Measurements from ENCODE around the gene ABCC4.

The ABCC4 gene

GRCh38 chr13:95247852-95248251 lies 53.4 kb downstream of the ABCC4 start:
- FAIRE-seq: no peak
- no peak for DNase-seq (ENCODE audit: insufficient read length, low spot score)
- TF ChIP-seq, protein P1, sequence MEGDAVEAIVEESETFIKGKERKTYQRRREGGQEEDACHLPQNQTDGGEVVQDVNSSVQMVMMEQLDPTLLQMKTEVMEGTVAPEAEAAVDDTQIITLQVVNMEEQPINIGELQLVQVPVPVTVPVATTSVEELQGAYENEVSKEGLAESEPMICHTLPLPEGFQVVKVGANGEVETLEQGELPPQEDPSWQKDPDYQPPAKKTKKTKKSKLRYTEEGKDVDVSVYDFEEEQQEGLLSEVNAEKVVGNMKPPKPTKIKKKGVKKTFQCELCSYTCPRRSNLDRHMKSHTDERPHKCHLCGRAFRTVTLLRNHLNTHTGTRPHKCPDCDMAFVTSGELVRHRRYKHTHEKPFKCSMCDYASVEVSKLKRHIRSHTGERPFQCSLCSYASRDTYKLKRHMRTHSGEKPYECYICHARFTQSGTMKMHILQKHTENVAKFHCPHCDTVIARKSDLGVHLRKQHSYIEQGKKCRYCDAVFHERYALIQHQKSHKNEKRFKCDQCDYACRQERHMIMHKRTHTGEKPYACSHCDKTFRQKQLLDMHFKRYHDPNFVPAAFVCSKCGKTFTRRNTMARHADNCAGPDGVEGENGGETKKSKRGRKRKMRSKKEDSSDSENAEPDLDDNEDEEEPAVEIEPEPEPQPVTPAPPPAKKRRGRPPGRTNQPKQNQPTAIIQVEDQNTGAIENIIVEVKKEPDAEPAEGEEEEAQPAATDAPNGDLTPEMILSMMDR (IDR thresholded peaks at IDR 0.05; ENCODE audit: insufficient read depth, missing control alignments): no peak

GRCh38 chr13:95247171-95247570 lies 54.1 kb downstream of the ABCC4 start:
- DNase-seq (ENCODE audit: insufficient read length, low spot score): no peak
- TF ChIP-seq, protein P1 (IDR thresholded peaks at IDR 0.05; ENCODE audit: insufficient read depth, missing control alignments): no peak
- FAIRE-seq: no peak

- peak; percentile 81 for FAIRE-seq
- DNase-seq (ENCODE audit: insufficient read length, low spot score): no peak
- TF ChIP-seq, protein P1 (IDR thresholded peaks at IDR 0.05; ENCODE audit: insufficient read depth, missing control alignments): no peak
Measured at GRCh38 chr13:95246292-95247082, 54.8 kb downstream of the ABCC4 start.

DNA sequence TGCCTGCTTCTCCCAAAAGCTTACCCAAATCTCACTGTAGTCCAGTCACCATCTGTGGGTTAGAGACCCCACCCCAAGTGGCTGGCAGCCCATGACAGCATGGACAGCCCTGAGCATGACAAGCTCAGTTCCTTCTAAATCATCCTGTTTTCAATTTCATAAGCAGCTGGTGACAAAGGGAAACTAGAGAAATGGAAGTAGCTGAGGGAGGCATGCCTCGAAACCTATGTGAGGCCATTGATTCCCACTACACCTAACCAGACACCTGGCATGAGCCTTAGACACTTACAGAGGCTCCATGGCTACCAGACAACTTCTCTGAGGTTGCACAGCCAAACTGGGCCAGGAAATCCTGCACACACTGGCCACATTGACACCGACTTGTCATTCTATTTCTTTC lies 56.2 kb downstream of the ABCC4 start:
- FAIRE-seq: no peak
- TF ChIP-seq, protein P1 (IDR thresholded peaks at IDR 0.05; ENCODE audit: insufficient read depth, missing control alignments): no peak

DNA sequence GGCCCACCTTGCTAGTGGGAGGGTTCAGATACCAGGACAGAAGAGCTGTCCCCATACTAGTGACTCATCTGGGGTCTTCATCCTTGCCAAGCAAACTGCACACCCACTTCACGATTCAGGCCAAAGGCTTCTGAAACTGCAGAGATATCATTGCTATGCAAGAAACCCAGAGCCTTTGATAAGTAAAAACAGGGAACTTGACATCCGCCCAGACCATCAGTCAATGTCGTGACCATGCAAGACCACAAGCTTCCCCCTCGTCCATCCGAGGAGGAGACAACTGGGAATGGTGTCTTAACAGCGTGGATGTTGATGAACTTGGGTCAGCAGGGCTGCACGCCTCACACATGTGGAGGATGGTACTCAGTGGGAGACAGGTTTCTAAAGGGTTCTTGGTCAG lies 58.0 kb downstream of the ABCC4 start:
- DNase-seq (ENCODE audit: insufficient read length, low spot score) (no peak), FAIRE-seq (no peak)
- TF ChIP-seq, protein P1 (IDR thresholded peaks at IDR 0.05; ENCODE audit: insufficient read depth, missing control alignments): no peak

More for the DNA sequence above, 56.2 kb downstream of the ABCC4 start:
- DNase-seq (ENCODE audit: insufficient read length, low spot score): no peak

DNA sequence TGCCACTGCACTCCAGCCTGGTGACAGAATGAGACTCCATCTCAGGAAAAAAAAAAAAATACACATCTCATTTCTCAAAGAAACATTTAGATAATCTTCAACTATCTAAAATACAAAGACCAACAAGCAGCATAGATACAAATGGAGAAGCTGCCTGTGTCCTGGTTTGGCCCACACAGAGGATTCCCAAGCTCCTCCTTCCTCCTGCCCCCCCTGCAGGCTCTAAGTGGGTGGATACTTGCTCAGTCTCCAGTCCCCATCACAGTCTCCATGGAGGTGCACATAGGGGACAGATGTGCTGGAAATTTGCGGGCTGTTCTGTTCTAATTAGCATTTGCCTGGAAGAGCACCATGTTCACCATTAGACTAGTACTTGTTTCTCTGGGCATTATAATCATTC lies 59.9 kb downstream of the ABCC4 start:
- no peak for DNase-seq (ENCODE audit: insufficient read length, low spot score)
- TF ChIP-seq, protein P1 (IDR thresholded peaks at IDR 0.05; ENCODE audit: insufficient read depth, missing control alignments): no peak
- FAIRE-seq: no peak

DNA sequence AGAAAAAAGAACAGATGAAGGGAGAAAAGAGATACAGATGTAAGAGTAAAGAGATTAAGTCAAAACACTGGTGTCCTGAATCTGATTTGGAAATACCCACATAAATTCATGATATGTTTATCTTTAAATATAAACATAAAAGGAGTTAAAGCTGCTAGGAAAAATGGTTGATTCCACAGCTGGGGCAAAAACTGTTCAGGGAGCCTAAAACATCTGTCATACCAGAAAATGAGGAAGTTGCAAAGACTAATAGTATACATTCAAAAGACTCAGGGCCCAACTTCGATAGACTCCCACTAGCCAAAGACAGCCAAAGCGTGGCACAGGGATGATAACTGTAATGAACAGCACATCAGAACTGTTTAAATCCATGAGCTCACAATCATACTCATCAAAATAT lies 62.0 kb downstream of the ABCC4 start:
- TF ChIP-seq, protein P1 (IDR thresholded peaks at IDR 0.05; ENCODE audit: insufficient read depth, missing control alignments): no peak
- DNase-seq (ENCODE audit: insufficient read length, low spot score) (no peak), FAIRE-seq (no peak)
